H1 (cell line): ENCODE data around the gene CRIP1. TPM values are rescaled to one million over a fixed set of nuclear protein-coding genes. Genes with fewer than 3 reads are reported as not detected.

ENCODE experiments used
- CBX5 ChIP-seq: fragments of 300-800, 300-1000 bp; sonication (generic); IDR thresholded peaks from 2 replicates; pipeline ENCODE4 v1.7.1; 2016; ENCODE audit warnings: antibody characterized with exemption, low read length, low read depth
- CREB1 ChIP-seq: IDR thresholded peaks from 2 replicates; pipeline ENCODE4 v1.6.1; 2012; ENCODE audit warnings: inconsistent platforms
- CTCF ChIP-seq, 3 experiments: IDR thresholded peaks; 1 replicate in 2 of 3; 2 replicates in 1 of 3; pipeline versions ENCODE4 v1.5.1 to v1.6.1; 2011; ENCODE audit warnings: low read length in 3 of 3, mild to moderate bottlenecking in 3 of 3, inconsistent platforms in 2 of 3, low read depth in 1 of 3, moderate library complexity in 1 of 3; ENCODE audit not compliant: insufficient read depth in 1 of 3; ENCODE audit errors: control extremely low read depth in 1 of 3
- FOSL1 ChIP-seq: IDR thresholded peaks from 2 replicates; pipeline ENCODE4 v1.6.1; 2011; ENCODE audit warnings: mild to moderate bottlenecking, low read depth, low read length, moderate library complexity; ENCODE audit not compliant: insufficient read depth
- GTF2F1 ChIP-seq: IDR thresholded peaks from 2 replicates; pipeline ENCODE4 v1.6.1; 2012; ENCODE audit warnings: low read depth, low read length, improper control_type of control experiment, borderline replicate concordance
- KDM4A ChIP-seq: IDR thresholded peaks from one replicate; pipeline ENCODE4 v1.7.1; 2012; ENCODE audit warnings: low read depth, mild to moderate bottlenecking, moderate library complexity, low read length, inconsistent platforms; ENCODE audit not compliant: severe bottlenecking
- polyA plus RNA-seq, 7 experiments: library from polyadenylated mRNA; depleted of rRNA in 3 of 7; stranded (reverse) in 5 of 7; unstranded in 2 of 7; fragments of >200 nt in 5 of 7; fragments of 200-250 nt in 2 of 7; gene quantifications; 1 replicate in 5 of 7; 2 replicates in 1 of 7; 4 replicates in 1 of 7; pipeline versions ENCODE4 v1.2.1 to v1.2.3, GENCODE V29; 2011 to 2013; ENCODE audit warnings: missing spikeins in 2 of 7, mixed read lengths in 2 of 7
- total RNA-seq: library from RNA; stranded (reverse); fragmentation: NEBNext Ultra II Directional; extraction: Animal tissue kit (Norgen Biotek cat#: 25700); gene quantifications from 2 replicates; pipeline ENCODE4 v1.2.1, GENCODE V29; 2021
- TF ChIP-seq, protein P1 (sequence below): fragments of 300-600 bp; sonication (generic); IDR thresholded peaks from 2 replicates; pipeline ENCODE4 v1.7.1; 2012; ENCODE audit warnings: low read length, moderate library complexity, mild to moderate bottlenecking, inconsistent platforms; ENCODE audit not compliant: insufficient replicate concordance

The CRIP1 gene
- total and polyA plus RNA-seq, 2 of the 8 experiments (the other 6 are each of a cell fraction or from before 2014, with no cell fraction given), result 1.2 to 2.2 TPM

- TF ChIP-seq, protein P1, sequence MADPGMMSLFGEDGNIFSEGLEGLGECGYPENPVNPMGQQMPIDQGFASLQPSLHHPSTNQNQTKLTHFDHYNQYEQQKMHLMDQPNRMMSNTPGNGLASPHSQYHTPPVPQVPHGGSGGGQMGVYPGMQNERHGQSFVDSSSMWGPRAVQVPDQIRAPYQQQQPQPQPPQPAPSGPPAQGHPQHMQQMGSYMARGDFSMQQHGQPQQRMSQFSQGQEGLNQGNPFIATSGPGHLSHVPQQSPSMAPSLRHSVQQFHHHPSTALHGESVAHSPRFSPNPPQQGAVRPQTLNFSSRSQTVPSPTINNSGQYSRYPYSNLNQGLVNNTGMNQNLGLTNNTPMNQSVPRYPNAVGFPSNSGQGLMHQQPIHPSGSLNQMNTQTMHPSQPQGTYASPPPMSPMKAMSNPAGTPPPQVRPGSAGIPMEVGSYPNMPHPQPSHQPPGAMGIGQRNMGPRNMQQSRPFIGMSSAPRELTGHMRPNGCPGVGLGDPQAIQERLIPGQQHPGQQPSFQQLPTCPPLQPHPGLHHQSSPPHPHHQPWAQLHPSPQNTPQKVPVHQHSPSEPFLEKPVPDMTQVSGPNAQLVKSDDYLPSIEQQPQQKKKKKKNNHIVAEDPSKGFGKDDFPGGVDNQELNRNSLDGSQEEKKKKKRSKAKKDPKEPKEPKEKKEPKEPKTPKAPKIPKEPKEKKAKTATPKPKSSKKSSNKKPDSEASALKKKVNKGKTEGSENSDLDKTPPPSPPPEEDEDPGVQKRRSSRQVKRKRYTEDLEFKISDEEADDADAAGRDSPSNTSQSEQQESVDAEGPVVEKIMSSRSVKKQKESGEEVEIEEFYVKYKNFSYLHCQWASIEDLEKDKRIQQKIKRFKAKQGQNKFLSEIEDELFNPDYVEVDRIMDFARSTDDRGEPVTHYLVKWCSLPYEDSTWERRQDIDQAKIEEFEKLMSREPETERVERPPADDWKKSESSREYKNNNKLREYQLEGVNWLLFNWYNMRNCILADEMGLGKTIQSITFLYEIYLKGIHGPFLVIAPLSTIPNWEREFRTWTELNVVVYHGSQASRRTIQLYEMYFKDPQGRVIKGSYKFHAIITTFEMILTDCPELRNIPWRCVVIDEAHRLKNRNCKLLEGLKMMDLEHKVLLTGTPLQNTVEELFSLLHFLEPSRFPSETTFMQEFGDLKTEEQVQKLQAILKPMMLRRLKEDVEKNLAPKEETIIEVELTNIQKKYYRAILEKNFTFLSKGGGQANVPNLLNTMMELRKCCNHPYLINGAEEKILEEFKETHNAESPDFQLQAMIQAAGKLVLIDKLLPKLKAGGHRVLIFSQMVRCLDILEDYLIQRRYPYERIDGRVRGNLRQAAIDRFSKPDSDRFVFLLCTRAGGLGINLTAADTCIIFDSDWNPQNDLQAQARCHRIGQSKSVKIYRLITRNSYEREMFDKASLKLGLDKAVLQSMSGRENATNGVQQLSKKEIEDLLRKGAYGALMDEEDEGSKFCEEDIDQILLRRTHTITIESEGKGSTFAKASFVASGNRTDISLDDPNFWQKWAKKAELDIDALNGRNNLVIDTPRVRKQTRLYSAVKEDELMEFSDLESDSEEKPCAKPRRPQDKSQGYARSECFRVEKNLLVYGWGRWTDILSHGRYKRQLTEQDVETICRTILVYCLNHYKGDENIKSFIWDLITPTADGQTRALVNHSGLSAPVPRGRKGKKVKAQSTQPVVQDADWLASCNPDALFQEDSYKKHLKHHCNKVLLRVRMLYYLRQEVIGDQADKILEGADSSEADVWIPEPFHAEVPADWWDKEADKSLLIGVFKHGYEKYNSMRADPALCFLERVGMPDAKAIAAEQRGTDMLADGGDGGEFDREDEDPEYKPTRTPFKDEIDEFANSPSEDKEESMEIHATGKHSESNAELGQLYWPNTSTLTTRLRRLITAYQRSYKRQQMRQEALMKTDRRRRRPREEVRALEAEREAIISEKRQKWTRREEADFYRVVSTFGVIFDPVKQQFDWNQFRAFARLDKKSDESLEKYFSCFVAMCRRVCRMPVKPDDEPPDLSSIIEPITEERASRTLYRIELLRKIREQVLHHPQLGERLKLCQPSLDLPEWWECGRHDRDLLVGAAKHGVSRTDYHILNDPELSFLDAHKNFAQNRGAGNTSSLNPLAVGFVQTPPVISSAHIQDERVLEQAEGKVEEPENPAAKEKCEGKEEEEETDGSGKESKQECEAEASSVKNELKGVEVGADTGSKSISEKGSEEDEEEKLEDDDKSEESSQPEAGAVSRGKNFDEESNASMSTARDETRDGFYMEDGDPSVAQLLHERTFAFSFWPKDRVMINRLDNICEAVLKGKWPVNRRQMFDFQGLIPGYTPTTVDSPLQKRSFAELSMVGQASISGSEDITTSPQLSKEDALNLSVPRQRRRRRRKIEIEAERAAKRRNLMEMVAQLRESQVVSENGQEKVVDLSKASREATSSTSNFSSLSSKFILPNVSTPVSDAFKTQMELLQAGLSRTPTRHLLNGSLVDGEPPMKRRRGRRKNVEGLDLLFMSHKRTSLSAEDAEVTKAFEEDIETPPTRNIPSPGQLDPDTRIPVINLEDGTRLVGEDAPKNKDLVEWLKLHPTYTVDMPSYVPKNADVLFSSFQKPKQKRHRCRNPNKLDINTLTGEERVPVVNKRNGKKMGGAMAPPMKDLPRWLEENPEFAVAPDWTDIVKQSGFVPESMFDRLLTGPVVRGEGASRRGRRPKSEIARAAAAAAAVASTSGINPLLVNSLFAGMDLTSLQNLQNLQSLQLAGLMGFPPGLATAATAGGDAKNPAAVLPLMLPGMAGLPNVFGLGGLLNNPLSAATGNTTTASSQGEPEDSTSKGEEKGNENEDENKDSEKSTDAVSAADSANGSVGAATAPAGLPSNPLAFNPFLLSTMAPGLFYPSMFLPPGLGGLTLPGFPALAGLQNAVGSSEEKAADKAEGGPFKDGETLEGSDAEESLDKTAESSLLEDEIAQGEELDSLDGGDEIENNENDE, result no peak
- TF ChIP-seq KDM4A, result peak; percentile 30
- TF ChIP-seq FOSL1, result no peak
- peak in 2 of 3 experiments; percentile 78 to 94; a peak in 3 of 4 replicates for TF ChIP-seq CTCF (IDR thresholded peaks at IDR 0.05; ENCODE audit: control extremely low read depth in 1 of 3, insufficient read depth in 1 of 3, low read depth in 1 of 3, low read length in 3 of 3)
- no peak for TF ChIP-seq GTF2F1
- no peak for TF ChIP-seq CBX5
- TF ChIP-seq CREB1, result 0 out of 2 replicates have a peak, but pooled peaks have one; percentile 25
Observed at GRCh38 chr14:105527826-105528585, 41.3 kb downstream of the CRIP1 start (continued).
